NCI-H128 (cell line): ENCODE measurements around the gene NOP9.

Experiments
- DNase-seq: peaks from one replicate; lab custom pipeline; 2025; ENCODE audit not compliant: unreplicated experiment; lab: John Stamatoyannopoulos, UW

Gene NOP9

GRCh38 chr14:24263848-24264247 is 35.8 kb upstream of the NOP9 start:
- no peak for DNase-seq

GRCh38 chr14:24264298-24264697 is 35.4 kb upstream of the NOP9 start:
- no peak for DNase-seq

GRCh38 chr14:24266344-24267244 is 33.1 kb upstream of the NOP9 start:
- no peak for DNase-seq

GRCh38 chr14:24267516-24267915 is 32.1 kb upstream of the NOP9 start:
- DNase-seq = no peak

GRCh38 chr14:24268225-24268624 is 31.4 kb upstream of the NOP9 start:
- DNase-seq = no peak

GRCh38 chr14:24269368-24269767 is 30.3 kb upstream of the NOP9 start:
- no peak for DNase-seq

GRCh38 chr14:24269910-24270536 is 29.6 kb upstream of the NOP9 start:
- DNase-seq = no peak

GRCh38 chr14:24270537-24271133 is 29.0 kb upstream of the NOP9 start:
- DNase-seq = no peak

GRCh38 chr14:24271134-24271833 is 28.4 kb upstream of the NOP9 start, which contains the start of gene RABGGTA:
RABGGTA (minus strand) TSS chr14:24271597; CDS start chr14:24271115, 482 bp downstream.
- peak; percentile 92 for DNase-seq

GRCh38 chr14:24271834-24272263 is 27.8 kb upstream of the NOP9 start:
- DNase-seq = no peak

GRCh38 chr14:24272467-24272866 is 27.2 kb upstream of the NOP9 start:
- DNase-seq = no peak

- DNase-seq = no peak
Observed at GRCh38 chr14:24273422-24273998, 26.1 kb upstream of the NOP9 start.

- DNase-seq = no peak
Observed at GRCh38 chr14:24274101-24274543, 25.5 kb upstream of the NOP9 start.

GRCh38 chr14:24277071-24277470 is 22.6 kb upstream of the NOP9 start:
- DNase-seq = no peak

GRCh38 chr14:24277606-24278321 is 21.9 kb upstream of the NOP9 start:
- DNase-seq = no peak

- DNase-seq = no peak
Observed at GRCh38 chr14:24278424-24278823, 21.2 kb upstream of the NOP9 start.

GRCh38 chr14:24279301-24280186 is 20.1 kb upstream of the NOP9 start:
- no peak for DNase-seq

- no peak for DNase-seq
Observed at GRCh38 chr14:24280797-24281460, 18.7 kb upstream of the NOP9 start.

GRCh38 chr14:24281636-24282035 is 18.0 kb upstream of the NOP9 start:
- no peak for DNase-seq
